Measurements from ENCODE around the gene LPXN. TPM values are rescaled to one million over a fixed set of nuclear protein-coding genes. Genes with fewer than 3 reads are reported as not detected.

LPXN gene
- total and polyA plus RNA-seq, 7 donors, result 0.73 to 4.7 (median 2.8) TPM

DNA sequence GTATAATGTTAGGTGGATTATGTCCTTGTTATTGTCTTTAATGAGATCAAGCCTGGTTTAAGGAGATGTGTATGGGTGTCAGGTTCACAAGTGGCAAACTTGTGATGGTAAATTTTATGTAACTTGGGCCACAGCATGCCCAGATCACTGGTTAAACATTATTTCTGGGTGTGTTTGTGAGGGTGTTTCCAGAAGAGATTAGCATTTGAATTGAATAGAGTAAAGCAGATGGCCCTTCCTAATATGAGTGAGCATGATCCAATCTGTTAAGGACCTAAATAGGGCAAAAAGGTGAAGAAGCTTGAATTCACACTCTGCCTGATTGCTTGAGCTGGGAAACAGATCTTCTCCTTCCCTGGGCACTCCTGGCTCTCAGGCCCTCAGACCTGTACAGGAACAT lies 88.5 kb downstream of the LPXN start:
- H3K27ac ChIP-seq, result no peak overlapping the region
- ATAC-seq (no peak), DNase-seq (no peak)
- H3K4me1 ChIP-seq, result no peaks in the 10 kb centered on the region
- TF ChIP-seq, protein P1, sequence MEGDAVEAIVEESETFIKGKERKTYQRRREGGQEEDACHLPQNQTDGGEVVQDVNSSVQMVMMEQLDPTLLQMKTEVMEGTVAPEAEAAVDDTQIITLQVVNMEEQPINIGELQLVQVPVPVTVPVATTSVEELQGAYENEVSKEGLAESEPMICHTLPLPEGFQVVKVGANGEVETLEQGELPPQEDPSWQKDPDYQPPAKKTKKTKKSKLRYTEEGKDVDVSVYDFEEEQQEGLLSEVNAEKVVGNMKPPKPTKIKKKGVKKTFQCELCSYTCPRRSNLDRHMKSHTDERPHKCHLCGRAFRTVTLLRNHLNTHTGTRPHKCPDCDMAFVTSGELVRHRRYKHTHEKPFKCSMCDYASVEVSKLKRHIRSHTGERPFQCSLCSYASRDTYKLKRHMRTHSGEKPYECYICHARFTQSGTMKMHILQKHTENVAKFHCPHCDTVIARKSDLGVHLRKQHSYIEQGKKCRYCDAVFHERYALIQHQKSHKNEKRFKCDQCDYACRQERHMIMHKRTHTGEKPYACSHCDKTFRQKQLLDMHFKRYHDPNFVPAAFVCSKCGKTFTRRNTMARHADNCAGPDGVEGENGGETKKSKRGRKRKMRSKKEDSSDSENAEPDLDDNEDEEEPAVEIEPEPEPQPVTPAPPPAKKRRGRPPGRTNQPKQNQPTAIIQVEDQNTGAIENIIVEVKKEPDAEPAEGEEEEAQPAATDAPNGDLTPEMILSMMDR (IDR thresholded peaks at IDR 0.05), result no peak
- H3K4me3 ChIP-seq, result no peak overlapping the region
- no peaks in the 10 kb centered on the region for H3K9me3 ChIP-seq
- intact Hi-C loops (cut with DNase I), result no loop called here
- H3K36me3 ChIP-seq (ENCODE audit: insufficient read depth in 1 of 2, low read depth in 1 of 2), result no peaks in the 10 kb centered on the region
- H3K27me3 ChIP-seq (ENCODE audit: insufficient read depth in 3 of 3, low read length in 2 of 3), result peaks cover 0 to 2% (median 2%) of the 10 kb centered on the region in 3 donors

DNA sequence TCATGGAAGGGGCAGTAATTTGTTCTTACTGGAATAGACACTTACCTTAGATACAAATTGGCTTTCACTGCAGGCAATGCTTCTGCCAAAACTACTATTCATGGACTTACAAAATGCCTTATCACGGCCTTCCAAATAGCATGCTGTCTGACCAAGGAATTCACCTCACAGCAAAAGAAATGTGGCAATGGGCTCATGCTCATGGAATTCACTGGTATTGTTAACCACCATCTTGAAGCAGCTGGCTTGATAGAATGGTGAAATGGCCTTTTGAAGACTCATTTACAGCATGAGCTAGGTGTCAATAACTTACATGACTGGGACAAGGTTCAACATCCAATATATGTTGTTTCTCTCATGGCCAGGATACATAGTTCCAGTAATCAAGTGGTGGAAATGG lies 89.7 kb downstream of the LPXN start:
- ATAC-seq (no peak), DNase-seq (no peak)
- Histone ChIP-seq H3K4me1 (no peaks in the 10 kb centered on the region), H3K36me3 (ENCODE audit: insufficient read depth in 1 of 2, low read depth in 1 of 2) (no peaks in the 10 kb centered on the region), H3K4me3 (no peak overlapping the region), H3K27me3 (ENCODE audit: insufficient read depth in 3 of 3, low read length in 2 of 3) (peaks cover 0 to 2% (median 2%) of the 10 kb centered on the region in 3 donors), H3K9me3 (no peaks in the 10 kb centered on the region), H3K27ac (no peak overlapping the region)
- intact Hi-C loops (cut with DNase I), result no loop called here
- 83 to 92% (median 83%) methylated on average over 1 of the region's 1 CpG for WGBS, 3 donors
- TF ChIP-seq, protein P1 (IDR thresholded peaks at IDR 0.05), result no peak

Other genes starting within 250 kb of the LPXN start
- gene OR5B17, start 216.8 kb downstream of the LPXN start, total RNA-seq, result not detected
- gene OR5B17, start 216.8 kb downstream of the LPXN start, polyA plus RNA-seq, result not detected
- gene OR5B3, start 169.0 kb downstream of the LPXN start, total RNA-seq, result not detected
- not detected for gene OR5B3, start 169.0 kb downstream of the LPXN start, polyA plus RNA-seq
- gene OR5B2, start 147.7 kb downstream of the LPXN start, total RNA-seq, result not detected
- not detected for gene OR5B2, start 147.7 kb downstream of the LPXN start, polyA plus RNA-seq
- not detected for gene OR5B12, start 133.6 kb downstream of the LPXN start, total RNA-seq
- gene OR5B12, start 133.6 kb downstream of the LPXN start, polyA plus RNA-seq, result not detected
- not detected for gene OR5B21, start 67.8 kb downstream of the LPXN start, total RNA-seq
- gene OR5B21, start 67.8 kb downstream of the LPXN start, polyA plus RNA-seq, result not detected
- 10 to 100 TPM; 68.3 to 94.1 (median 79.4) TPM for gene ZFP91, start 3.2 kb upstream of the LPXN start, total RNA-seq
- gene ZFP91, start 3.2 kb upstream of the LPXN start, polyA plus RNA-seq, result 10 to 100 TPM; 27.8 to 88.7 (median 49.4) TPM
- 1 to 10 TPM; 1.1 to 5.7 (median 3.8) TPM for gene CNTF, start 46.8 kb upstream of the LPXN start, total RNA-seq
- 10 to 100 TPM in 1 of 3 donors, 1 to 10 TPM in 2; 1.3 to 21.2 (median 1.9) TPM for gene CNTF, start 46.8 kb upstream of the LPXN start, polyA plus RNA-seq
- gene GLYAT, start 156.1 kb upstream of the LPXN start, total RNA-seq, result under 1 TPM in 1 of 4 donors, not detected in 3; 0.54 TPM
- under 1 TPM in 1 of 3 donors, not detected in 2; 0.03 TPM for gene GLYAT, start 156.1 kb upstream of the LPXN start, polyA plus RNA-seq

All from psoas muscle (tissue), 8 donors.